Endothelial cell (in vitro differentiated cells): ENCODE measurements around the gene GPR135. TPM values are rescaled to one million over a fixed set of nuclear protein-coding genes. Genes with fewer than 3 reads are reported as not detected.

Source experiments
- DNase-seq: peaks from one replicate; pipeline ENCODE4 v3.0.0; 2021; ENCODE audit warnings: low spot score
- H3K27ac Mint-ChIP-seq: one replicate; pipeline ENCODE4 v1.8.0; 2021; ENCODE audit warnings: mixed read lengths, inconsistent platforms; ENCODE audit not compliant: unreplicated experiment
- H3K27me3 Mint-ChIP-seq: one replicate; pipeline ENCODE4 v1.8.0; 2021; ENCODE audit warnings: mild to moderate bottlenecking, moderate library complexity, mixed read lengths, inconsistent platforms; ENCODE audit not compliant: unreplicated experiment
- H3K36me3 Mint-ChIP-seq: one replicate; pipeline ENCODE4 v1.8.0; 2021; ENCODE audit warnings: mild to moderate bottlenecking, low read depth, mixed read lengths, inconsistent platforms; ENCODE audit not compliant: unreplicated experiment
- H3K4me1 Mint-ChIP-seq: one replicate; pipeline ENCODE4 v1.8.0; 2021; ENCODE audit warnings: mild to moderate bottlenecking, mixed read lengths, inconsistent platforms; ENCODE audit not compliant: unreplicated experiment
- H3K4me3 Mint-ChIP-seq: one replicate; pipeline ENCODE4 v1.8.0; 2021; ENCODE audit warnings: mild to moderate bottlenecking, mixed read lengths, inconsistent platforms; ENCODE audit not compliant: unreplicated experiment
- H3K9me3 Mint-ChIP-seq: one replicate; pipeline ENCODE4 v1.8.0; 2021; ENCODE audit warnings: mixed read lengths, inconsistent platforms; ENCODE audit not compliant: unreplicated experiment
- total RNA-seq: library from RNA; stranded (reverse); fragmentation: NEBNext Ultra II Directional; extraction: Animal tissue kit (Norgen Biotek cat#: 25700); gene quantifications from one replicate; pipeline ENCODE4 v1.2.1, GENCODE V29; 2021; ENCODE audit not compliant: unreplicated experiment
- TF ChIP-seq, protein P1 (sequence below): fragments of 200-600 bp; sonication (generic); IDR thresholded peaks from one replicate; pipeline ENCODE4 v1.5.0; 2021; ENCODE audit warnings: antibody characterized with exemption; ENCODE audit not compliant: unreplicated experiment

Gene GPR135
- total RNA-seq, 1 donor from 2014 or later, result 1.5 TPM

DNA sequence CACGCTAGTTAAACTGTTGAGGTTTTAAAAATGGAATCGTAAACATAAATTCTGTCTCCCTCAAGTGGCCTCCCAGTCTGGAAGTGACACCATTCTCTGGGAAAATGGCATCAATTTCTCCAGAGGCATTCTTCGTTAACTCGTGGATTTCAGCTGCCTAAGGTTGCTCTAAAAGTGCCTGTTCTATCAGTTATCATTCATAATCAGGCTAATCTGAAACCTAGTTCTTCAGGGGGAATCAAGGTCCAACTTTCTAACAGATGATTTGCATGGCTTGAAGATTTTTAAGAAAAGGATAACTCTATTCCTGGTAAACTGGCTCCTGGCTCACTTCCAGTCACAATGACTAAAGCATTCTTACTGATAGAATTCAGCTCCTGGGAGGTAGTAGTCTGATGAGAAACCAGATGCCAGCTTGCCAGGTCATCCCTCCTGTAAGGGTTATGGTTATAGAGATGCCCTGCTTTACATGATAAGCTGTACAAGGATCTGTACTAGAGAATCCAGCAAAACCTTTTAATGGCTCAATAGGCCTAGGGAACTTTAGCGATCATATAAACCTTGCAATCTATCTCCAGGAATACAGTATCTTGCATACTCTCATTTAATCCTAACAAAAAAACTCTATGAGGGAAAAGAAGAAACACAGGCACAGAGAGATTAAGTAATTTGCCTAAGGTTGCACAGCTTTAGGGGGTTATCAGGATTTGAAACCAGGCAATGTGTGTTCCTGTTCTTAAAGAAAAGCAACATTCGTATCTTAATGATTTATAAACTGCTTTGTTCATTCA is 17.6 kb upstream of the GPR135 start:
- peak overlapping the region; percentile 91 for H3K27ac Mint-ChIP-seq
- H3K4me3 Mint-ChIP-seq, result peak overlapping the region; percentile 95
- peaks cover 24% of the 10 kb centered on the region for H3K4me1 Mint-ChIP-seq
- no peaks in the 10 kb centered on the region for H3K9me3 Mint-ChIP-seq
- H3K36me3 Mint-ChIP-seq, result no peaks in the 10 kb centered on the region
- no peak for DNase-seq
- H3K27me3 Mint-ChIP-seq, result peaks cover 6% of the 10 kb centered on the region
- TF ChIP-seq, protein P1, sequence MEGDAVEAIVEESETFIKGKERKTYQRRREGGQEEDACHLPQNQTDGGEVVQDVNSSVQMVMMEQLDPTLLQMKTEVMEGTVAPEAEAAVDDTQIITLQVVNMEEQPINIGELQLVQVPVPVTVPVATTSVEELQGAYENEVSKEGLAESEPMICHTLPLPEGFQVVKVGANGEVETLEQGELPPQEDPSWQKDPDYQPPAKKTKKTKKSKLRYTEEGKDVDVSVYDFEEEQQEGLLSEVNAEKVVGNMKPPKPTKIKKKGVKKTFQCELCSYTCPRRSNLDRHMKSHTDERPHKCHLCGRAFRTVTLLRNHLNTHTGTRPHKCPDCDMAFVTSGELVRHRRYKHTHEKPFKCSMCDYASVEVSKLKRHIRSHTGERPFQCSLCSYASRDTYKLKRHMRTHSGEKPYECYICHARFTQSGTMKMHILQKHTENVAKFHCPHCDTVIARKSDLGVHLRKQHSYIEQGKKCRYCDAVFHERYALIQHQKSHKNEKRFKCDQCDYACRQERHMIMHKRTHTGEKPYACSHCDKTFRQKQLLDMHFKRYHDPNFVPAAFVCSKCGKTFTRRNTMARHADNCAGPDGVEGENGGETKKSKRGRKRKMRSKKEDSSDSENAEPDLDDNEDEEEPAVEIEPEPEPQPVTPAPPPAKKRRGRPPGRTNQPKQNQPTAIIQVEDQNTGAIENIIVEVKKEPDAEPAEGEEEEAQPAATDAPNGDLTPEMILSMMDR, result no peak

DNA sequence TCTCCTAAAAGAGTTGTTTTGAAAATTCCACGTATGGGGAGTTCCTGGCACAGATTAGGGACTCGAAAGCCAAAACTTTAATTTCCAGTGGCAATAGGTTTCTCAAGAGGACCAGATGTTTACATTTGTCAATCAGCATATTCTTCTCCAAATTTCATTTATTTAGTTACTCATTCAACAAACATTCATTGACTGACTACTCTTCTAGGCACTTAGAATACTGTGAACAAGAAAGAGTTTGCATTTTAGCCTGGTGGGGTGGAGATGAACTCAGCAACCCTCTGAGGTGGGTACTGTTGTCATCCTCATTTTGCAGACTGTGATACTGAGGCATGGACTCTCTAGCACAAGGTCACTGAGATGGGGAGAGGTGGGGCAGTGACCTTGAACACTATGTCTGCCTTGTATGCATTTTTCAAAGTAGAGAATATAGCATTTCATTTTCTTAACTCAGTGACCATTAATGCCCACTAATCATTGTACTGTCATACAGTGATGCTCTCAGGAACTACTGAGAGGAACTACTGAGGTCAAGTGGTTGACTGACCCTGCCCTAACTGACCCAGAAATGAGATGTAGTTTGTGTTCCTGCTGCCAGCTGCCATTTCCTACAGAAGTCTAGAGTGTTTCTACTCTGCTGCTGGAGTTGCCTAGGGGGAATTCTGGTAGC is 16.8 kb upstream of the GPR135 start:
- peak overlapping the region; percentile 21 for H3K4me3 Mint-ChIP-seq
- DNase-seq, result no peak
- peaks cover 6% of the 10 kb centered on the region for H3K27me3 Mint-ChIP-seq
- no peak overlapping the region for H3K27ac Mint-ChIP-seq
- no peaks in the 10 kb centered on the region for H3K9me3 Mint-ChIP-seq
- H3K36me3 Mint-ChIP-seq, result no peaks in the 10 kb centered on the region
- TF ChIP-seq, protein P1, result no peak
- H3K4me1 Mint-ChIP-seq, result peaks cover 24% of the 10 kb centered on the region

DNA sequence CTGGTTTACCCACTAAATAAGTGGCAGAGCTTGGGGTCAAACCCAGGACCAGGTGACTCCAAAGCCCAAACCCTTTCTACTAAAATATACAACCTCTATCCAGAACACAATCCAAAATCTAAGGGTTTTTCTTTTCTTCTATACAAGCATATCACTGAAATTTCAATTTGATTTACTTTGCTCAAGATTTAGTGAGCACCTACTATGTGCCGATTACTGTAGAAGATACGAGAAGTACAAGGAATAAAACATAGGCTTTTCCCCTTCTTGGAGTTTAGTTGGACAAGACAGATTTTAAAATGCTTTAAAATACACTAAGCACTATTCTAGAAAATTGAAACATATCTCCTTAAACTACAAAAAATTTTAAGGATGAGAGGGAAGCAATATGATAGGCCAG is 16.2 kb upstream of the GPR135 start:
- H3K27me3 Mint-ChIP-seq, result peaks cover 6% of the 10 kb centered on the region
- H3K9me3 Mint-ChIP-seq, result no peaks in the 10 kb centered on the region
- no peak overlapping the region for H3K4me3 Mint-ChIP-seq
- H3K27ac Mint-ChIP-seq, result no peak overlapping the region
- DNase-seq, result no peak
- TF ChIP-seq, protein P1, result no peak
- no peaks in the 10 kb centered on the region for H3K36me3 Mint-ChIP-seq
- peaks cover 24% of the 10 kb centered on the region for H3K4me1 Mint-ChIP-seq

DNA sequence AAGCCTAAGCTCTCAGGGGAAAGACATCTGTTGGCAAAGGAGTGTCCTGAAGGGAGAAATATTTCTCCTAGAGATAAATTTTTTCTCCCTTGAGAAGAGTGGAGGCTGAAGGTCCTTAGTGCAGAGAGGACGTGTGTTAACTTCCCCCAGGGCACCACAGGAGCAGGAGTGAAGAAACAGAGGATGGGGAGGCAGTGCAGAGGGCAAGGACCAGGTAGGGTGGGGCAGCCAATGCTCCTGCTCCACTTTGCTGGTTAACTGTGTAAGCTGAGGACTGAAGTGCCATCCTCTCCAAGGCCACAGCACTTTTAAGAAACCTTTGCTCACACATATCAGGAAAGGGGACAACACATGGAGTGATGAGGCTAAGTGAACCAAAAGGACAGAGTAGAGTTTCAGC is 15.0 kb upstream of the GPR135 start:
- TF ChIP-seq, protein P1, result no peak
- H3K9me3 Mint-ChIP-seq, result no peaks in the 10 kb centered on the region
- no peak overlapping the region for H3K4me3 Mint-ChIP-seq
- peaks cover 6% of the 10 kb centered on the region for H3K27me3 Mint-ChIP-seq
- no peak overlapping the region for H3K27ac Mint-ChIP-seq
- H3K4me1 Mint-ChIP-seq, result peaks cover 23% of the 10 kb centered on the region
- DNase-seq, result no peak
- H3K36me3 Mint-ChIP-seq, result no peaks in the 10 kb centered on the region

DNA sequence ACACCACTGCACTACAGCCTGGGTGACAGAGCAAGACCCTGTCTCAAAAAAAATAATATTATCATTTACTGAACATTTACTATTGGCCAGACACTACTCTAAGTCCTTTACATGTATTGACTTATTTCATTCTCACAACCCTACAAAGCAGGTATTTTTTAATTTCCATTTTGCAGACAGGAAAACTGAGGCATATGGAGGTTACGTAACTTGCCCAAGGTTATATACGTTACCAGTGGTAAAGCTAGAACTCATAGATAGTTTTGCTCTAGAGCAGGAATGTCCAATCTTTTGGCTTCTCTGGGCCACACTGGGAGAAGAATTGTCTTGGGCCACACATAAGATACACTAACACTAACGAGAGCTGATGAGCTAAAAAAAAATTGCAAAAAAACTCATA is 13.4 kb upstream of the GPR135 start:
- H3K4me3 Mint-ChIP-seq, result no peak overlapping the region
- H3K4me1 Mint-ChIP-seq, result peaks cover 22% of the 10 kb centered on the region
- H3K27me3 Mint-ChIP-seq, result peaks cover 6% of the 10 kb centered on the region
- no peaks in the 10 kb centered on the region for H3K36me3 Mint-ChIP-seq
- TF ChIP-seq, protein P1, result no peak
- no peak overlapping the region for H3K27ac Mint-ChIP-seq
- no peaks in the 10 kb centered on the region for H3K9me3 Mint-ChIP-seq
- no peak for DNase-seq
